ENCODE data around the gene MTSS2.
"Not testable (repeated sequence)": the region's sequence is repeated elsewhere in the genome, so short reads cannot be mapped to it uniquely, and the experiment has no call there.

Gene MTSS2

DNA sequence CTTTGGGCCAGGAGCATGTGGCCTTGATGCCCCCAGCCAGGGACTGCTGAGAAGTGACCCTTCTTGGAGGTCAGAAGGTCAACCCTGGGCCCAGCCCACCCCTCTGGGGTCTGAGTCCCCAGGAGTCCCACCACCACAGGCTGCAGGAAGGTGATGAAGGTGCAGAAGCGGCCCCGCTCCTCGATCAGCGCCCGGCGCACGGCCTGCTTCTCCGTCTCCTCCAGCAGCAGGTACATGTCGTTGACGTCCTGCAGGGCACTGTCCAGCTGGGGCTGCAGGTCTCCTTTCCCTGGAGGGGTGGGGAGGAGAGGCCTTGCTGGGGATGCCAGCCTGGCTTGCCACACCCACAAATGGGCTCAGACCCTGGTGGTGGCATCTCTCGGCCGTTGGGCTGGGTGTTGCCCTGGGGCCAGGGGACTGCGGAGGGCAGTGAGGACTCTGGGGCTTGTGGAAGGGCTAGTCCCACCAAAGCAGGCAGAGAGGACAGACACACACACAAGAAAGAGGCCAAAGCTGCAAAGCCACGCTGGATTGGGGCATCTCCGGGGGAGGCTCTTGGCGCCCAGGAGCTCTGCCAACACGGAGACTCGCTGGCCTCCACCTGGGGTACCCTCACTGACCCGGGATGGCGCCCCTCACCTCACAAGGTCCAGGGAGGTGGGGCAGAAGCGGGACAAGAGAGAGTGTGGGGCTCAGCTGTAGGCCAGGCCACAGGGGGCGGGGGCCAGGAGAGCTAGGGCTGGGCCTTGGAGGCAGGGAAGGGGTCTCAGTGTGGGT, 7.5 kb downstream of the MTSS2 start:
- DNase-seq (ENCODE audit: low read depth, low spot score), result no peak
- no peak overlapping the region for H3K27ac ChIP-seq

DNA sequence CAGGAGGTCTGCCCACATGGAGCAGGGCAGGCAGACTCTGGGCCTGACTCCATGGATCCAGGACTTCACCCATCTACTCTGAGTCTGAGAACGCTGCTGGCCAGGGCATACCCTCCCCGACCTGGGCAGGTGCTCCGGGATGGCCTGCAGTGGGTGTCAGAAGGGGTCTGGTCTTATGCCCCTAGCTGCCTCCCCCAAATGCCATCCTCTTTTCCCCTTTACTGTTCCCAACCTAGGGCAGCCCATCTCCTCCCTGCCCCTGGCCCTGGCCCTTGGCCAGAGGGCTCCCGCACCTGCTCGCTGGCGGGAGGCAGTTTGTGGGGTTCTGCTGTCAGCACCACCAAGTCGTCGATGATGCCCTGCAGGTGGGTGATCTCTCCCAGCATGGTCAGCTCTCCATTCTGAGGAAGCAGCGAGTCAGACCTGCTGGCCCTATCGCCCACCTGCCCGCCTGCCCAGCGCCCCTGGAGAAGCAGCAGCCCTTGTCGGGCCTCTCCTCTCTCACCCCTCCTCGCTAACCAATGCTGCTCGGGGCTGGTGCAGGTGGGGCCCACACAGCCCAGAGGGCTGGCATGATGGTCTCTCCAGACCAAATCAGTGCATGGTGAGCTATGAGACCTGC, 8.2 kb downstream of the MTSS2 start:
- DNase-seq (ENCODE audit: low read depth, low spot score), result no peak
- no peak overlapping the region for H3K27ac ChIP-seq

DNA sequence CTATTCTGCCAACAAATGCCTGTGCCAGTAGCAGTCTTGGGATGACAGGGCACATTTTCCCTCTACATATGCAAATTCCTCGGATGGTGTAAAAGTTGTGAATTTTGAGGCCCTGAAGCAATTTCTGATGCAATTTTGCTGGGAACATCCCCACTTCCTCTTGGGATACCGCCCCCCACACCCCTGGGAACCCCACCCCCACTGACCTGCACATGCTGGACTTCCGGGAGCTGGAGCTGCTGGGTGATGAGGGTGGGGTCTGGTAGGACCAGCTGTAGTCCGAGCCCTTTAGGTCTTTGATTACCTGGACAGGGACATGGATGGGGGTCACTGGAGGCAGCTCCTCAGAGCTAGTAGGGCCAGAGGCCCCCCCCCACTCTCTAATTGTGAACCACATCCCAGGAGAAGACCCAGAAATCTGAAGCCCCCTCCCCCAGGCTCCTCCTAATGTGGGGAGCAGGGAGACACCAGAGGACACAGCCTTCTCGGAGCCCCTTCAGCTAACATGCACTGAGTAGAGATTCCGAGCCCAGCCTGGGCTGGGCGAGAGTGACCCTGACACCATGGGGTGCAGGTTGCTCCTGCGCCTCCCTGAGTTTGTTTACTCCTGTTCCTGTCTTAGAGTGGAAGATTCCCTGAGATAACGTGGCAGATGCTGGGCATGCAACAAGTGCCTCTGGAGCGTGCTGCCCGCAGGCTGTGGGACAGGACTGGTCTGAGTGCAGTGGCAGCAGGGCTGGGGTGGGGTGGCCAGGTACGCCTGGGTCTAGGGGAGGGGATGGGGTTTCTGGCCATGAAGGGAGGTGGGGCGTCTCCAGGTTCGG, 9.0 kb downstream of the MTSS2 start:
- no peak overlapping the region for H3K27ac ChIP-seq
- DNase-seq (ENCODE audit: low read depth, low spot score), result no peak

DNA sequence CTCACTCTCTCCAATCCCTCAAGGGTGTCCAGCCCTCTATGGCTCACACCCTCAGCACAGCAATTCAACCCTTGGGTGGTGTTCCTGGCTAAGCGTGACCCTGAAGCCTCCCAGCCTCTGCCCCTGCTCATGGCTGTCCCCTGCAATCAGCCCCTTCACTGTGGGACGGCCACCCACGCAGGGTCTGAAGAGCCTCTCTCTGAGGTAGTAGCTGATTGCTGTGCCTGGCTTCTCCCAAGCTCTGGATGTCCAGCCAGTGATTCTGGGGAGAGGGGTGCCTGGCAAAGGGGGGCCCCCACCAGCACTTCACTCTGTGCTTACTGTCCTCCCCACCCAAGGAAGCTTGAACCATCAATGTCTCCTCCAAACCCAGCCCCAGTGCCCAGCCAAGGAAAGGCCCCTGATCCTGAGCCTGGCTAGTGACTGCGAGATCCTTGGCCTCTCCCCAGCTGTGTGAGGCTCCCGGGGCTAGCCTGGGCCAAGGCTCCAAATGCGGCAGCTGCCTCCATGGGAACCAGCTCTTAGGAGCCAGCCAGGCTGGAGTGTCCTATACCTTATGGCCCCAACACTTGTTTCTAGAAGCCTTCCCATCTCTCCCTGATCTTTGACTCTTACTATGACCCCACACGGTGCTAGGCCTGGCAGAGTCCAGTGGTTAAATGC, 9.9 kb downstream of the MTSS2 start:
- no peak overlapping the region for H3K27ac ChIP-seq
- no peak for DNase-seq (ENCODE audit: low read depth, low spot score)

DNA sequence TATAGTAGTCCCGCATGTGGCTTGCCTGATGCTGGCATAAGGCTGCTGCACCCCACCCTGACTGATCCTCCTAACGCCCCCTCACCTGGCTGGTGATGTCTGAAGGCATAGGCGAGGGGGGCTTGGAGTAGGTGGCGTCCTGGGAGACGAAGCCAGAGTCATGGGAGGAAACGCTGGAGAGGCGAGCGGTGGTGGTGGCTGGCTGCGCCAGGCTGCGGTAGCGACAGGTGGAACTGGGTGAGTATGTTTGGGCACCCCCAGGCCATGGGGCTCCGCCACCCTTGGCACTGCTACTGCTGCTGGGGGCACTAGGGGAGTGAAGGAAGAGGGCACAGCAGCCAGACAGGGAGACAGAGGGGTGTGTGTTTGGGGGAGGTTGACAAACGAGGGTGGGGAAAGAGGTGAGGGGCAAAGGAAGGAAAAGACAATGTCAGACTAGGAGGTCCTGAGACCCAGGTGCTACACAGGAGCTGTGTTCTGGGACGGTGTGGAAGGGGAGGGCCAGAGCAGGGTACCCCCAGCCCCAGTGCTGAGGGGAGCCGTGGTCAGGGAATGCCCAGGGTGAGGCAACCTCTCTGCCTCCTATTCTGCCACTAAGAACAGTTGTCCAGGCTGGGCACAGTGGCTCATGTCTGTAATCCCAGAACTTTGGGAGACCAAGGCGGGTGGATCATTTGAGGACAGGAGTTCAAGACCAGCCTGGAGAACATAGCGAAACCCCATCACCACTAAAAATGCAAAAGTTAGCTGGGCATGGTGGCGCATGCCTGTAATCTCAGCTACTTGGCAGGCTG, 11.4 kb downstream of the MTSS2 start:
- DNase-seq (ENCODE audit: low read depth, low spot score), result no peak
- no peak overlapping the region for H3K27ac ChIP-seq

DNA sequence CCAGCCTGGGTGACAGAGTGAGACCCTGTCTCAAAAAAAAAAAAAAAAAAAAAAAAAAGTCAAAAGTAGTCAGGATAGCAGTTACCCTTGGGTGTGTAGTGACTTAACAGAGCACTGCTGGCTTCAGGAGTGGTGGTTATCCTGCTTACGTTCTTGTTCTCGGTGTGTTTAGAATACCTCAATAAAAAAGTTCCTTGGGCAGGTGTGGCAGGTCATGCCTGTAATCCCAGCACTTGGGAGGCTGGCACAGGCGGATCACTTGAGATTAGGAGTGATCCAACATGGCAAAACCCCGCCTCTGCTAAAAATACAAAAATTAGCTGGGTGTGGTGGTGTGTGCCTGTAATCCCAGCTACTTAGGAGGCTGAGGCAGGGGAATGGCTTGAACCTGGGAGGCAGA, 14.9 kb downstream of the MTSS2 start:
- H3K27ac ChIP-seq; DNase-seq (ENCODE audit: low read depth, low spot score): not testable (repeated sequence)

DNA sequence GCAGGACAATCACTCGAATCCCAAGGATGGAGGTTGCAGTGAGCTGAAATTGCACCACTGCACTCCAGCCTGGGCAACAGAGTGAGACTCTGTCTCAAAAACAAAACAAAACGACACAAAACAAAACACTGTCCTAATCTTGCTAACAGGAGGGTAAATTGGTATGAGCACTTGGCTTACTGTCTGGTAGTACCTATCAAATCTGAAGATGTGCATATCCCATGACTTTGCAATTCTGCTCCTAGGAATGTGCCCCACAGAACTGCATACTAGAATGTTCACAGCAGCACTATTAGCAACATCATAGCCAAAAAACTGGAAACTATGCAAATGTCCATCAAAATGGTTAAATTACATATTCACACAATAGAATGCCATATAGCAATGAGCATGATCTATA, 15.7 kb downstream of the MTSS2 start:
- DNase-seq (ENCODE audit: low read depth, low spot score), result no peak
- H3K27ac ChIP-seq, result no peak overlapping the region

DNA sequence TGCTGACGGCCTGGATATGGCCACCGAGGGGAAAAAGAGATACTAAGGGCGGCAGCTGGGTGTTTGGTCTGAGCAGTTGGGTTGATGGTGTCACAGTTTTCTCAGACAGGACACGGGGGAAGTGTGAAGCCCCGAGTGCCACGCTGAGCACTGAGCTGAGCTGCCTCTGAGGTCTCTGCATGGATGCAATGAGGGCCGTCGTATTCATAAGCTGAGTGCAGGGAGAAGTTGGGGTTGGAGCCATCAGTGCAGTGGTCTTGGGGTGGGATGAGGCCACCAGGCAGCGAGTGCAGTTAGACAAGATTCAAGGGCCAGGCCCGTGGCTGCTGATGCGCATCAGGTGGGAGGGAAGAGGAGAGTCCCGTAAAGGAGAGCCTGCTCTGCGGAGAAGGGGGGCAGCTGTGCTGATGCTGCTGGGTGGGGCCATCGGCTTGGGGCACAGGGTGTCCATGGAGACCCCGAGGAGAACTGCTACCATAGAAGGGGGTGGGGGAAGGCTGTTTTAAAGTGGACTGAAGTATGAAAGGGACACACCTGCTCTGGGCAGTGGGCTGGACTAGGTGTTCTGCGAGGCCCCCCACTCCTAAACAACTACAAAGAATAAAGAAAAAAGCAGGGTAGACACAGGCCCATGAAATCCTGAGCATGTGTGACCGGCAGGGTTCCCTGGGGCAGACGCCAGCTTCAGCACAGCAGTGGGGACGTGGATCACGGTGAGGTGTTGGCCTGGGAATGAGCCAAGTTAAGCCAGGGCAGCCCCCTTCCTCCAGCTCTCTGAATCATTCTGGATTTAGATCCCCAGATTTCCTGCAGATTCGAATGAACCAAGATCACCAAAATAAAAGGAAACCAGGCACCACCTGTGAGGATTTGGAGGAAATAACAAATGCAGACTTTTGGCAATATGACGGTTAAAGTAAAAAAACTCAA, 19.8 kb downstream of the MTSS2 start:
- no peak overlapping the region for H3K27ac ChIP-seq
- DNase-seq (ENCODE audit: low read depth, low spot score), result no peak

DNA sequence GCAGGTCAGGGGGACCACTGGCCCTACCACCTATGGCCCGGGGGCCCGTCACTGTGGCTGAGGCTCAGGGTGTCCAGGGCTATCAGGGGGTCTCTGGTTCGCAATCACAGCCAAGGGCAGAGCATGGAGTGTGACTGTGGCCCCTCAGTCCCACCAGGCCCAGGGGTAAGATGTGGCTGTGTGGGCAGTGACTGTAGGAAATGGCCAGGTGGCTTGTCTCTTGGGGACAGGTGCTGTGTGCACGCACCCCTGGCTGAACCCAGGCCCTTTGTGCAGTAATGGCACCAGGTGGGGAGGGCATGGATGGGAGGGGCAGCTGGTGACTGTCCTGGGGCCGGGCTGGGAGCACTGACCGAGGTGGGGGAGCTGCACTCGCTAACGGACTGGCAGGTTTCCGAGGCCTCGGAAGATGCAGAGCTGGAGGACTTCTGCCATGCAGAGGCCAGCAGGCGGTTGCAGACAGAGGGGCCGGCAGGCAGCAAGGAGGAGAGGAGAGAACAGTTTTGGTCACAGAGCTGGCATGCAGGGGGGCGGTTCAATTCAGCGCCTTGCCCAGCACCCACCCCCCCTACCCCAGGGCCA, 20.6 kb downstream of the MTSS2 start:
- DNase-seq (ENCODE audit: low read depth, low spot score), result no peak
- H3K27ac ChIP-seq, result no peak overlapping the region

DNA sequence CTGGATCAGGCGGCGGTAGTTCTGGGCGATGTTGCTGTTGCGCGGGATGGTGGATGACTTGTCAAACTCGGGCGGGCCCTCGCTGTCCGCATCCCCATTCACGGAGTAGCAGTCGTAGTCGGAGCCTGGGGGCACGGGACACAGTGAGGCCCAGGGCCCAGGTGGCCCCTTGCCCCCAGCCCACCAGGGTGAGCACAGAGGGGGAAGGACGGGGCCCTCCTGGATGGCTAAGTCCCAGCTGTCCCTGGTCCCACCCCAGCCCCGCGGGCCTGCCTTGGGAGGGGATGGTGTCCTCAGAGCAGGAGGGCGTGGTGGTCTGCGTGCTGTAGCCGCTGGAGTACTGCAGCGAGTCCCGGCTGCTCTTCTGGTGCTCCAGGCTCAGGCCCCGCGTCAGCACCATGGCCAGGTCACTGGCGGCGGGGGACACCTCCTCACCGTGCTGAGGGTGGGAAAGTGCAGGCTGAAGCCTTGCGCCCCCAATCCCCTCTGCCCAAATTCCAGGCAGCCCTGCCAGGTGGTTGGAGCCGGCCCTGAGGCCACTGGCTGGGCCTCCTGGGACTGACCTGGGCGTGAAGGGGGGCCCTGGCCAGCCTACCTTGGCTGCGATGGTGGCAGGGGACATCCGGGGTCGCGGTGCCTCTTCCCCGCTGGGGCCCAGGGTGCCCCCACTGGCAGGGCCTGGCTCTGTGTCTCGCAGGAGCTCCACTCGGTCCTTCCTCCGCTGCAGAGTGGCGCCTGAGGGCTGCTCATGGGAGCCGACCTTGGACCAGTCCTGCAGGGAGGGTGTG, 21.3 kb downstream of the MTSS2 start:
- DNase-seq (ENCODE audit: low read depth, low spot score), result no peak
- H3K27ac ChIP-seq, result no peak overlapping the region

DNA sequence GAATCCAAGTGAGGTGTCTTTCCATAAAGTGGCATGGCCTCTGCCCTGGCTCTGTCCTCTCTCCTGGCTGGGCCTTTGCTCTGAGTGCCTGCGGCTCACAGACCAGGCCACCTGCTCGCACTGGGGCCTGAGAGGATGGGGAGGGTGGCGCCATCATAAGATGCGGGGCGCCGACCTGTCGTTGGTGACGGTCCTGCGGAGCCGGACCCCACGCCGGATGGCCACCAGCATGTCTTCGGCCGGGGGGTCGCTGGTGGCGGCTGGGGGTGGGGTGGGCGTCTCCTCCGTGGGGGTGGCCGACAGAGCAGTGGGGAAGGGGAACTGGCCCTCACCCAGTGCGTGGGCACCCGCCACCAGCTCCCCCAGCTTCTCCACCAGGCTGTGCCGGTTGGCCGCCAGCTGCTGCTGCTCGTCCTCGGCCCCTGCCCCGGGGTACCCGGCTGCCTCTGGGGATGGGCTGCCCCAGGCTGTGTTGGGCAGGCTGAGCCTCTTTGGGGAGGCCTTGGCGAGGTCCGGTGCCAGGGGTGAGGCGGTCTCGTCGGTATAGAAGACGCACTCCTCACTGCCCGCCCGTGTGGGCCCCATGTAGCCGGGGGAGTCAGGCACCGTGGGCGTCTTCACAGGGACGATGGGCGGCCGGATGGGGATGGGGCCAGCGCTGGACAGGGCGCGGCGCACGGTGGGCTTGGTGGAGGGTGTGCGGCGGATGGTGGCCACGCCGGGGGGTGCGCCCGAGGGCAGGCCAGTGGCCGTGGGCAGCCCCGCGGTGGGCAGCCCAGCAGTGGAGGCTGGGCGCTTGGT, 22.1 kb downstream of the MTSS2 start:
- DNase-seq (ENCODE audit: low read depth, low spot score), result no peak
- no peak overlapping the region for H3K27ac ChIP-seq

DNA sequence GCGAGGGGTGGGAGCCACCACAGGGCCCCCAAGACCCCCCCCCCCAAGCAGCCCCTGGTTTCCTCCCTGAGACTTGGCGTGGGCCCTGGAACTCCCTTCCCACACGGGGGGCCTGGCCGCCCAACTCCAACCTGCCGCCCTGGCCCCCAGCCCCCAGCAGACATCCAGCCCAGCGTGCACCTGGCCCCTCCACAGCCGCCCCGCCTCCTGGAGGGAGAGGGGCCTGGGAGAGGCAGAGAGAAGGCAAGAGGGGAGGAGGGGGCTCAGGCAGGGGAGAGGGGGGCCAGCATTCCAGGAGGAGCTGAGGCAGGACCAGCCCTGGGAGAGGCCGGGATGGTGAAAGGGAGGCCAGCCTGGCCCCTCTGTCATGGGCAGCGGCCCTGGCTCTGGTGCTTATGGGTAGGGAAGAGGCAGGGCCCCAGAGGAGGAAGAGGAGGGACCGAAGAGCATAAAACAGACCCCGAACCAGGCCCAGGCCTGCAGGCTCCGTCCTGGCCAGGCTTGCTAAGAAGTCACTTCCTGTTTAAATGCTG, 22.8 kb downstream of the MTSS2 start:
- no peak overlapping the region for H3K27ac ChIP-seq
- no peak for DNase-seq (ENCODE audit: low read depth, low spot score)

DNA sequence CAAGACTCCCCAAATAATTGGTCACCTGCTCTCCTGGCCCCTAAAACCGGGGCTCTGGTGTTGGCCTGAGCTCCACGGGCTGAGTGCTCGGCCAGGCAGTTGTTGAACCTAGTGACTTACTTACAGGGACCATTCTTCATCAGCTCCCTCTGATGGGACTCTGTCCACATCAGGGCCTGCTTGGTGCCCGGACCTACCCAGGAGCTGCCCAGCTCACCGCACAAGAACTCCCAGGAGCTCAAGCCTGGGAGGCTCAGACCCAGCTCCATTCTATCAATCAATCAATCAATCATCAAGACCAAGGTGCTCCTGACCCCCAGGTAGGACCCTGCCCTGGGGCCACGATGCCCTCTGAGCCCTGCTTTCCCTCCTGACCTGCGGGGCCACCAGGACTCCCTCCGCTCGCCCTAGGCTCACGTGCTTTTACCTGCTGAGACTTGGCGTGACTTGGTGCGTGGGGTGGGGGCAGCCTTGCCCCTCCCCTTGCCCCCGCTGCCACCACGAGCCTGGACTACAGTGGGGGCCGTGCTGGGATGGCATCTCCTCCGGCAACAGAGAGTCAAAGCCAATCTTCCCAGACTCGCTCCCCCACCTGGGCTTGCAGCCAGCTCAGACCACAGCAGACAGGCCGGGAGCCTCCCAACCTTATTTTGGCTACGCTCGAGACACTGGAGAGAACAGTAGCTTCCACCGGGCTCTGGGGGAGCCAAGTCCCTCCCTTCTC, 23.8 kb downstream of the MTSS2 start:
- no peak overlapping the region for H3K27ac ChIP-seq
- no peak for DNase-seq (ENCODE audit: low read depth, low spot score)

DNA sequence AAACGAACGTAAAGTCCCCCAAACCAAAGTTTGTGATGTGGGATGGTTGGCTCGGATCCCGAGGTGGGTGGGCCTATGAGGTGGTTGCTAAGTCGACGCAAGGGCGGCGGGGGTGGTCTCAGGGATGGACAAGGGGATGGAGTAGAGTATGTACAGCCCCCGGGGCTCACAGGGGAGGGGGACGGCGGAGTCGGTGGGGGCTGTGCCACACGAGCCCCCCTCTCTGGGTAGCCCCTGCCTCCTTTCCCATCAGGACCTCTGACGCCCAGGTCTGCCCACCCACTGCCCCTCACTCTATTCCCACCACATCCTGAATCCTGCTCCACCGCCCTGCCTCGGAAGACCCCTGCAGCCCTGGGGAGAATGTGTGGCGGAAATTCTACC, 24.3 kb downstream of the MTSS2 start:
- no peak overlapping the region for H3K27ac ChIP-seq
- DNase-seq (ENCODE audit: low read depth, low spot score), result no peak

DNA sequence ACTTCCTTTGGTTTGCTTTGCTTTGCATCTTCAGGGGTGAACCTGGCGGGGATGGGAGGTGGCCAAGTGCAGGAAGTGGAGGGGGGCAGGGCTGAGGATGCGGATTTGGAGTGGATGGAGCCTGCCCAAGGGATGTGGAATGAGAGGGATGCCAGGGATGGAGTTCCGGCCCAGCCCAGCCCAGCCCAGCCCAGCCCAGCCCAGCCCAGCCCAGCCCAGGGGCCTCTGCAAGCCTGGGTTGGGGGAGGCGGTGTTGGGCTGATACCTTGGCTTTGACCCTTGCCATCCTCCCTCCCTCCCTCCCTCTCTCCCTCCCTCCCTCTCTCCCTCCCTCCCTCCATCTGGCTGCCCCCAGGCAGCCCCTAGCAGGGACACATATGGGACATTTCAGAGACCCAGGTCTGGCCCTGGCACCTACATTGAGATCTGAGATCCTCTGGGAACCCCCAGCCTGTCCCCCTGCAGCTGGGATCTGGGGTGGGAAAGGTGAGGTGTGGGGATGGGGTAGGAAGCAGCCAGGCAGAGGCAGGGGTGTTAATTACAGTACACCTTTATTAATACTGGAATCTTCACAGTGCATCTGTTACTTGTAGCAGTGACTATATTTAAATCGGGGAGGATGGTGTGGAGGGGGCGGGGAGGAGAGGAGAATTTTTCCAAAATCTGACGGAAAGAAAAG, 25.0 kb downstream of the MTSS2 start:
- no peak overlapping the region for H3K27ac ChIP-seq
- DNase-seq (ENCODE audit: low read depth, low spot score), result no peak
